GM12878 (cell line): ENCODE results near the gene NTN1. TPM values are rescaled to one million over a fixed set of nuclear protein-coding genes. Genes with fewer than 3 reads are reported as not detected.

ENCODE experiments used
- BHLHE40 ChIP-seq, 2 experiments: fragments of 450-650 bp in 1 of 2; IDR thresholded peaks; 2 replicates each; pipeline ENCODE4 v1.6.1; 2011 to 2017; ENCODE audit warnings: low read depth in 2 of 2, borderline replicate concordance in 1 of 2, improper control_type of control experiment in 1 of 2, low read length in 1 of 2, mild to moderate bottlenecking in 1 of 2
- CEBPZ ChIP-seq: fragments of 150-350 bp; IDR thresholded peaks from 2 replicates; pipeline ENCODE4 v1.6.1; 2016; ENCODE audit warnings: low read depth, low read length
- ETV6 ChIP-seq, 2 experiments: fragments of 450-650 bp in 1 of 2; IDR thresholded peaks in 1 of 2; conservative IDR thresholded peaks in 1 of 2; 2 replicates each; pipeline ENCODE4 v1.6.1; 2014; ENCODE audit warnings: antibody characterized with exemption in 1 of 2, borderline replicate concordance in 1 of 2, low read depth in 1 of 2, mild to moderate bottlenecking in 1 of 2, moderate library complexity in 1 of 2
- KDM1A ChIP-seq: fragments of 200-600 bp; sonication (generic); IDR thresholded peaks from 2 replicates; pipeline ENCODE4 v1.6.1; 2016; ENCODE audit warnings: borderline replicate concordance
- LARP7 ChIP-seq: fragments of 450-650 bp; IDR thresholded peaks from 2 replicates; pipeline ENCODE4 v1.6.1; 2017; ENCODE audit warnings: mild to moderate bottlenecking
- NBN ChIP-seq: fragments of 450-650 bp; IDR thresholded peaks from 2 replicates; pipeline ENCODE4 v1.6.1; 2016
- PRDM15 ChIP-seq: fragments of 450-650 bp; formaldehyde crosslinking; IDR thresholded peaks from 2 replicates; pipeline ENCODE4 v1.4.0; 2020; ENCODE audit warnings: mild to moderate bottlenecking, moderate library complexity
- YBX1 ChIP-seq: fragments of 450-650 bp; IDR thresholded peaks from 2 replicates; pipeline ENCODE4 v1.6.1; 2016; ENCODE audit warnings: antibody characterized with exemption
- polyA plus RNA-seq, 11 experiments: library from polyadenylated mRNA; depleted of rRNA in 4 of 11; unstranded in 6 of 11; stranded (reverse) in 5 of 11; fragments of >200 nt; fragmentation: Nextera tagmentation in 4 of 11; fragmentation: Illumina TruSeq in 1 of 11; extraction: Ambion mirVana in 4 of 11; extraction: Trizol in 1 of 11; gene quantifications; 1 replicate in 1 of 11; 2 replicates in 10 of 11; pipeline versions ENCODE4 v1.2.1 to v1.2.3, GENCODE V29; 2011 to 2016; ENCODE audit warnings: inconsistent platforms in 2 of 11, missing spikeins in 2 of 11, low read depth in 1 of 11
- total RNA-seq, 4 experiments: library from RNA; depleted of rRNA in 3 of 4; stranded (reverse); fragments of >200 nt in 3 of 4; fragmentation: Illumina TruSeq in 1 of 4; extraction: Trizol in 1 of 4; gene quantifications; 2 replicates each; pipeline versions ENCODE4 v1.2.1 to v1.2.3, GENCODE V29; 2013 to 2021
- TF ChIP-seq, protein P1 (sequence below): IDR thresholded peaks from 2 replicates; pipeline ENCODE4 v1.6.1; 2011; ENCODE audit warnings: borderline replicate concordance, low read depth, mild to moderate bottlenecking, moderate library complexity, low read length; ENCODE audit not compliant: insufficient read depth, poor library complexity, severe bottlenecking
- TF ChIP-seq, protein P2 (sequence below): fragments of 450-650 bp; IDR thresholded peaks from 2 replicates; pipeline ENCODE4 v1.6.1; 2017; ENCODE audit warnings: mild to moderate bottlenecking, moderate library complexity

The NTN1 gene
- total and polyA plus RNA-seq, 10 of the 15 experiments (the other 5 are each of a cell fraction or from before 2014, with no cell fraction given) = 0.02 to 0.89 (median 0.35) TPM

DNA sequence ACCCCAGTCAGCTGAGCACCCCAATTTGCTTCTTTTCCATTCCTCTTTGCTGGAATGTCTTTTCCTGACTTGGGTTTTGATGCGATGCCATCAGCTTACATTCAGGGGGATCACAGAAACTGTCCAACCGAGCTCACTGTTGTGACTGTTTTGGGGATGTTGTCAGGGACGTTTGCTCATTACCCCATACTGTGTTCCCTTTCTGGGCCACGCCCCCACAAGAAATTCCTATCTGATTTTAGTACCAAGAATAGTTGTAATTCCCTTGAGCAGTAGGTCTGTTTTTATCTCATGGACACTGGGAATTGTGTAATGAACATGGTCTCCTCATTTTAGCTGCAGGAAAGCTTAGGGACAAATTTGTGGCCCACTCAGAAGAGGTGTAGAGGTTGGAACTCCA is 2.6 kb upstream of the NTN1 start (continued):
- TF ChIP-seq PRDM15 (no peak), CEBPZ (no peak), NBN (no peak), BHLHE40 (IDR thresholded peaks at IDR 0.05; ENCODE audit: borderline replicate concordance in 1 of 2, low read depth in 2 of 2, low read length in 1 of 2) (no peak), YBX1 (no peak), KDM1A (no peak), LARP7 (no peak), ETV6 (conservative IDR thresholded peaks at IDR 0.05 in 1 of 2, IDR thresholded peaks at IDR 0.05 in 1 of 2; ENCODE audit: borderline replicate concordance in 1 of 2, low read depth in 1 of 2) (no peak)
- TF ChIP-seq, protein P1, sequence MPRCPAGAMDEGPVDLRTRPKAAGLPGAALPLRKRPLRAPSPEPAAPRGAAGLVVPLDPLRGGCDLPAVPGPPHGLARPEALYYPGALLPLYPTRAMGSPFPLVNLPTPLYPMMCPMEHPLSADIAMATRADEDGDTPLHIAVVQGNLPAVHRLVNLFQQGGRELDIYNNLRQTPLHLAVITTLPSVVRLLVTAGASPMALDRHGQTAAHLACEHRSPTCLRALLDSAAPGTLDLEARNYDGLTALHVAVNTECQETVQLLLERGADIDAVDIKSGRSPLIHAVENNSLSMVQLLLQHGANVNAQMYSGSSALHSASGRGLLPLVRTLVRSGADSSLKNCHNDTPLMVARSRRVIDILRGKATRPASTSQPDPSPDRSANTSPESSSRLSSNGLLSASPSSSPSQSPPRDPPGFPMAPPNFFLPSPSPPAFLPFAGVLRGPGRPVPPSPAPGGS = no peak
- TF ChIP-seq, protein P2, sequence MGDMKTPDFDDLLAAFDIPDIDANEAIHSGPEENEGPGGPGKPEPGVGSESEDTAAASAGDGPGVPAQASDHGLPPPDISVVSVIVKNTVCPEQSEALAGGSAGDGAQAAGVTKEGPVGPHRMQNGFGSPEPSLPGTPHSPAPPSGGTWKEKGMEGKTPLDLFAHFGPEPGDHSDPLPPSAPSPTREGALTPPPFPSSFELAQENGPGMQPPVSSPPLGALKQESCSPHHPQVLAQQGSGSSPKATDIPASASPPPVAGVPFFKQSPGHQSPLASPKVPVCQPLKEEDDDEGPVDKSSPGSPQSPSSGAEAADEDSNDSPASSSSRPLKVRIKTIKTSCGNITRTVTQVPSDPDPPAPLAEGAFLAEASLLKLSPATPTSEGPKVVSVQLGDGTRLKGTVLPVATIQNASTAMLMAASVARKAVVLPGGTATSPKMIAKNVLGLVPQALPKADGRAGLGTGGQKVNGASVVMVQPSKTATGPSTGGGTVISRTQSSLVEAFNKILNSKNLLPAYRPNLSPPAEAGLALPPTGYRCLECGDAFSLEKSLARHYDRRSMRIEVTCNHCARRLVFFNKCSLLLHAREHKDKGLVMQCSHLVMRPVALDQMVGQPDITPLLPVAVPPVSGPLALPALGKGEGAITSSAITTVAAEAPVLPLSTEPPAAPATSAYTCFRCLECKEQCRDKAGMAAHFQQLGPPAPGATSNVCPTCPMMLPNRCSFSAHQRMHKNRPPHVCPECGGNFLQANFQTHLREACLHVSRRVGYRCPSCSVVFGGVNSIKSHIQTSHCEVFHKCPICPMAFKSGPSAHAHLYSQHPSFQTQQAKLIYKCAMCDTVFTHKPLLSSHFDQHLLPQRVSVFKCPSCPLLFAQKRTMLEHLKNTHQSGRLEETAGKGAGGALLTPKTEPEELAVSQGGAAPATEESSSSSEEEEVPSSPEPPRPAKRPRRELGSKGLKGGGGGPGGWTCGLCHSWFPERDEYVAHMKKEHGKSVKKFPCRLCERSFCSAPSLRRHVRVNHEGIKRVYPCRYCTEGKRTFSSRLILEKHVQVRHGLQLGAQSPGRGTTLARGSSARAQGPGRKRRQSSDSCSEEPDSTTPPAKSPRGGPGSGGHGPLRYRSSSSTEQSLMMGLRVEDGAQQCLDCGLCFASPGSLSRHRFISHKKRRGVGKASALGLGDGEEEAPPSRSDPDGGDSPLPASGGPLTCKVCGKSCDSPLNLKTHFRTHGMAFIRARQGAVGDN = no peak
